ENCODE measurements around the gene NLK.

GRCh38 chr17:28201315-28201714 is 158.8 kb downstream of the NLK start:
- TF ChIP-seq EZH2 (IDR thresholded peaks at IDR 0.05; ENCODE audit: low read length, unreplicated experiment) (no peak), CTCF (conservative IDR thresholded peaks at IDR 0.05; ENCODE audit: low read depth, low read length) (no peak), EZH2phosphoT487 (IDR thresholded peaks at IDR 0.05; ENCODE audit: borderline replicate concordance, low read length) (no peak)
